CD4-positive, CD25-positive, alpha-beta regulatory T cell (primary cell): ENCODE results near the gene ABCA2. TPM values are rescaled to one million over a fixed set of nuclear protein-coding genes. Genes with fewer than 3 reads are reported as not detected.

Experiments
- ATAC-seq, 2 donors: fragments of 150-1000 bp; cut with Tn5 transposase; one replicate each; pipeline ENCODE4 v1.10.0; 2021; ENCODE audit warnings: low read depth in 2 of 2, moderate number of reproducible peaks in 2 of 2, moderate library complexity in 1 of 2
- DNase-seq, 3 donors: peaks; one replicate each; pipeline versions ENCODE4 v3.0.0 to v3.0.0-alpha.2; 2012 to 2022; ENCODE audit warnings: mixed read lengths in 1 of 3
- H3K27ac ChIP-seq: one replicate; pipeline ENCODE4 v1.7.0; 2013; ENCODE audit warnings: mild to moderate bottlenecking, low read length; ENCODE audit not compliant: insufficient read depth, poor library complexity, severe bottlenecking
- H3K27me3 ChIP-seq: one replicate; pipeline ENCODE4 v1.7.0; 2013; ENCODE audit warnings: low read length; ENCODE audit not compliant: control insufficient read depth, insufficient read depth
- H3K36me3 ChIP-seq: one replicate; pipeline ENCODE4 v1.7.0; 2013; ENCODE audit warnings: mild to moderate bottlenecking, low read length, moderate library complexity; ENCODE audit not compliant: control insufficient read depth, insufficient read depth
- H3K4me1 ChIP-seq: 2 replicates; pipeline ENCODE4 v1.7.0; 2013; ENCODE audit warnings: mild to moderate bottlenecking, low read length; ENCODE audit not compliant: insufficient read depth, control insufficient read depth, poor library complexity, severe bottlenecking
- H3K4me3 ChIP-seq: one replicate; pipeline ENCODE4 v1.7.0; 2013; ENCODE audit warnings: low read depth, mild to moderate bottlenecking, low read length, moderate library complexity
- H3K9me3 ChIP-seq, 2 experiments: 1 replicate in 1 of 2; 2 replicates in 1 of 2; pipeline ENCODE4 v1.7.0; 2013; ENCODE audit warnings: low read length in 2 of 2, mild to moderate bottlenecking in 1 of 2, moderate library complexity in 1 of 2; ENCODE audit not compliant: control insufficient read depth in 2 of 2
- H3K27ac Mint-ChIP-seq, 3 donors: one replicate each; pipeline ENCODE4 v1.8.0; 2020 to 2022; ENCODE audit warnings: mild to moderate bottlenecking in 3 of 3, mixed read lengths in 3 of 3, moderate library complexity in 2 of 3
- H3K27me3 Mint-ChIP-seq: one replicate; pipeline ENCODE4 v1.8.0; 2022; ENCODE audit warnings: mild to moderate bottlenecking, mixed read lengths
- H3K36me3 Mint-ChIP-seq: one replicate; pipeline ENCODE4 v1.8.0; 2020; ENCODE audit warnings: mixed read lengths
- H3K4me1 Mint-ChIP-seq, 4 donors: one replicate each; pipeline ENCODE4 v1.8.0; 2020 to 2022; ENCODE audit warnings: mixed read lengths in 4 of 4, mild to moderate bottlenecking in 1 of 4
- H3K4me3 Mint-ChIP-seq, 4 donors: one replicate each; pipeline ENCODE4 v1.8.0; 2020 to 2022; ENCODE audit warnings: mild to moderate bottlenecking in 4 of 4, mixed read lengths in 4 of 4, moderate library complexity in 3 of 4
- H3K9me3 Mint-ChIP-seq, 7 donors: one replicate each; pipeline ENCODE4 v1.8.0; 2020 to 2022; ENCODE audit warnings: mixed read lengths in 7 of 7, mild to moderate bottlenecking in 3 of 7, moderate library complexity in 2 of 7
- polyA plus RNA-seq, 4 donors: library from polyadenylated mRNA; unstranded; fragments of 300-500 nt; fragmentation: Illumina TruSeq; gene quantifications; one replicate each; pipeline ENCODE4 v1.2.3, GENCODE V29; 2021
- total RNA-seq: library from RNA; stranded (reverse); gene quantifications from one replicate; pipeline ENCODE4 v1.2.3, GENCODE V29; 2022

ABCA2 gene
- total and polyA plus RNA-seq, 5 donors from 2014 or later, result 3.8 to 135 (median 4.5) TPM

- H3K4me1 Mint-ChIP-seq, result peaks cover 0 to 4% (median 0%) of the 10 kb centered on the region in 4 donors
- DNase-seq (no peak), ATAC-seq (no peak)
- H3K9me3 Mint-ChIP-seq, result peaks cover 0 to 2% (median 0%) of the 10 kb centered on the region in 7 donors
- H3K4me1 ChIP-seq, result peaks cover 18% of the 10 kb centered on the region
- H3K36me3 Mint-ChIP-seq, result no peaks in the 10 kb centered on the region
- H3K27ac Mint-ChIP-seq, result no peak overlapping the region
- no peak overlapping the region for H3K4me3 ChIP-seq
- peaks cover 8% of the 10 kb centered on the region for H3K27me3 ChIP-seq
- H3K4me3 Mint-ChIP-seq, result no peak overlapping the region
- no peaks in the 10 kb centered on the region for H3K9me3 ChIP-seq
- peaks cover 36% of the 10 kb centered on the region for H3K27me3 Mint-ChIP-seq
- H3K27ac ChIP-seq, result no peak overlapping the region
- no peaks in the 10 kb centered on the region for H3K36me3 ChIP-seq
Measured at GRCh38 chr9:137052293-137052692, 24.3 kb upstream of the ABCA2 start.

- peaks cover 0 to 2% (median 0%) of the 10 kb centered on the region in 7 donors for H3K9me3 Mint-ChIP-seq
- Histone ChIP-seq H3K9me3 (no peaks in the 10 kb centered on the region), H3K4me1 (peaks cover 22% of the 10 kb centered on the region), H3K27me3 (peaks cover 10% of the 10 kb centered on the region), H3K36me3 (no peaks in the 10 kb centered on the region), H3K4me3 (no peak overlapping the region), H3K27ac (no peak overlapping the region)
- no peaks in the 10 kb centered on the region for H3K36me3 Mint-ChIP-seq
- ATAC-seq, result no peak
- H3K4me3 Mint-ChIP-seq, result no peak overlapping the region
- H3K27ac Mint-ChIP-seq, result no peak overlapping the region
- peaks cover 0 to 11% (median 3%) of the 10 kb centered on the region in 4 donors for H3K4me1 Mint-ChIP-seq
- peaks cover 39% of the 10 kb centered on the region for H3K27me3 Mint-ChIP-seq
- no peak for DNase-seq
Measured at GRCh38 chr9:137051145-137051724, 23.2 kb upstream of the ABCA2 start.

GRCh38 chr9:137050570-137050969 lies 22.5 kb upstream of the ABCA2 start:
- Histone ChIP-seq H3K36me3 (no peaks in the 10 kb centered on the region), H3K27ac (no peak overlapping the region), H3K27me3 (peaks cover 10% of the 10 kb centered on the region), H3K9me3 (no peaks in the 10 kb centered on the region), H3K4me1 (peaks cover 27% of the 10 kb centered on the region), H3K4me3 (no peak overlapping the region)
- peaks cover 0 to 2% (median 0%) of the 10 kb centered on the region in 7 donors for H3K9me3 Mint-ChIP-seq
- peaks cover 36% of the 10 kb centered on the region for H3K27me3 Mint-ChIP-seq
- peaks cover 0 to 11% (median 3%) of the 10 kb centered on the region in 4 donors for H3K4me1 Mint-ChIP-seq
- ATAC-seq (no peak), DNase-seq (no peak)
- H3K27ac Mint-ChIP-seq, result no peak overlapping the region
- peak overlapping the region in 1 of 4 donors; percentile 51 for H3K4me3 Mint-ChIP-seq
- no peaks in the 10 kb centered on the region for H3K36me3 Mint-ChIP-seq

- Histone ChIP-seq H3K36me3 (no peaks in the 10 kb centered on the region), H3K4me1 (peaks cover 35% of the 10 kb centered on the region), H3K27me3 (peaks cover 10% of the 10 kb centered on the region), H3K9me3 (no peaks in the 10 kb centered on the region), H3K4me3 (no peak overlapping the region), H3K27ac (no peak overlapping the region)
- Mint-ChIP-seq H3K9me3 (peaks cover 0 to 2% (median 0%) of the 10 kb centered on the region in 7 donors), H3K27me3 (peaks cover 41% of the 10 kb centered on the region), H3K27ac (no peak overlapping the region), H3K4me3 (peak overlapping the region in 1 of 4 donors; percentile 69), H3K36me3 (no peaks in the 10 kb centered on the region), H3K4me1 (peaks cover 0 to 16% (median 5%) of the 10 kb centered on the region in 4 donors)
- ATAC-seq, result peak in 1 of 2 donors; percentile 34
- peak in 2 of 3 donors; percentile 34 to 70 for DNase-seq
Measured at GRCh38 chr9:137049544-137050449, 21.8 kb upstream of the ABCA2 start.

- peaks cover 0 to 2% (median 0%) of the 10 kb centered on the region in 7 donors for H3K9me3 Mint-ChIP-seq
- no peaks in the 10 kb centered on the region for H3K36me3 ChIP-seq
- no peak overlapping the region for H3K27ac ChIP-seq
- peaks cover 0 to 24% (median 8%) of the 10 kb centered on the region in 4 donors for H3K4me1 Mint-ChIP-seq
- ATAC-seq (no peak), DNase-seq (peak in 1 of 3 donors; percentile 25)
- peak overlapping the region in 1 of 4 donors; percentile 69 for H3K4me3 Mint-ChIP-seq
- no peaks in the 10 kb centered on the region for H3K36me3 Mint-ChIP-seq
- peaks cover 50% of the 10 kb centered on the region for H3K27me3 Mint-ChIP-seq
- H3K27me3 ChIP-seq, result peaks cover 10% of the 10 kb centered on the region
- peaks cover 39% of the 10 kb centered on the region for H3K4me1 ChIP-seq
- H3K4me3 ChIP-seq, result no peak overlapping the region
- H3K9me3 ChIP-seq, result no peaks in the 10 kb centered on the region
- H3K27ac Mint-ChIP-seq, result no peak overlapping the region
Measured at GRCh38 chr9:137048655-137049543, 20.9 kb upstream of the ABCA2 start.

- H3K27ac ChIP-seq, result no peak within 1 kb of the TSS
- H3K36me3 Mint-ChIP-seq, result no peaks in the 10 kb centered on the region
- no peaks in the 10 kb centered on the region for H3K36me3 ChIP-seq
- peak within 1 kb of the TSS; percentile 34 for H3K4me3 ChIP-seq
- H3K4me3 Mint-ChIP-seq, result peak within 1 kb of the TSS; percentile 66 to 89 (median 82)
- H3K4me1 Mint-ChIP-seq, result peaks cover 0 to 21% (median 8%) of the 10 kb centered on the region in 4 donors
- DNase-seq, result peak; percentile 65 to 78 (median 76)
- H3K27me3 Mint-ChIP-seq, result peaks cover 42% of the 10 kb centered on the region
- no peak within 1 kb of the TSS for H3K27ac Mint-ChIP-seq
- ATAC-seq, result peak; percentile 73 to 75
- H3K4me1 ChIP-seq, result peaks cover 29% of the 10 kb centered on the region
- H3K27me3 ChIP-seq, result peaks cover 7% of the 10 kb centered on the region
- H3K9me3 ChIP-seq, result no peaks in the 10 kb centered on the region
- H3K9me3 Mint-ChIP-seq, result peaks cover 0 to 2% (median 0%) of the 10 kb centered on the region in 7 donors
Measured at GRCh38 chr9:137046088-137046787, 18.2 kb upstream of the ABCA2 start, which contains the start of gene NPDC1. NPDC1 (minus strand) TSS chr9:137046177; CDS start chr9:137045989, 188 bp downstream.
